SKM-1 treated with dmso at 0.1 percent for 144 hours (cell line): Measurements from ENCODE around the gene FCGR3A.

Source experiments
- DNase-seq: peaks from one replicate; lab custom pipeline; 2025; ENCODE audit not compliant: unreplicated experiment; lab: John Stamatoyannopoulos, UW

The FCGR3A gene

DNA sequence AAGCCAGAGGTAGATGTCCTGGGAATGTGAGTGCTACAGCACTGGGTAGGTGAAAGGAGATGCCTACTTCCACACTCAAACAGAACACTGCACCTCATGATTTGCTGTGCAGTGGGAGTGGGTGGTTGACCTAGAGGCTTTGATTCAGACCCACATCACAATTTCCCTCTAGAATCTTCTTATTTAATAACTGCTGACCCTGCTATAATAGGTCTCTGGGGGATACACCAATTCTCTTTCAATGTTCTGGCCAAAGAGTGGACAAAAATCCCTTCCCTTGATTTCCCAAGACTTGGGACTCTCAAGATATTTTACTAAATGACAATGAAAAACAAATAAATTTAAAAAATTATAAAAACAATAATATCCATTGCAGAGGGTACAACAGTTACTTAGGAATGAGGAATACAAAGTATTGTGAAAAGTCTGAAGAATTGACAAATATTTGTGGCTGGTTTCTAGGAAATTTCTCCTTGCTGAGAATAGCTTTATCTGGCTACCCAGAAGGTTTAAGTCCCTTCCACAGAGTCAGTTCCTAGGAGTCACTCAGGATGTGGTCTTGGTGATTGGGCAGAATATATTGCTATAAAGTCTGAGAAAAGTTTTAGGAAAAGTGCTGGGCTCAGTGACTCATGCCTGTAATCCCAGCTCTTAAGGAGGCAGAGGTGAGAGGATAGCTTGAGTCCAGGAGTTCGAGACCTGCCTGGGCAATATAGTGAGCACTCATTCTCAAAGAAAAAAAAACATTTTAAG, 46.8 kb downstream of the FCGR3A start:
- DNase-seq: no peak

- no peak for DNase-seq
Measured at GRCh38 chr1:161502181-161502580, 47.4 kb downstream of the FCGR3A start.

- no peak for DNase-seq
Measured at GRCh38 chr1:161501234-161501633, 48.4 kb downstream of the FCGR3A start.

- DNase-seq: peak; percentile 87
Measured at GRCh38 chr1:161499099-161500039, 50.2 kb downstream of the FCGR3A start.

DNA sequence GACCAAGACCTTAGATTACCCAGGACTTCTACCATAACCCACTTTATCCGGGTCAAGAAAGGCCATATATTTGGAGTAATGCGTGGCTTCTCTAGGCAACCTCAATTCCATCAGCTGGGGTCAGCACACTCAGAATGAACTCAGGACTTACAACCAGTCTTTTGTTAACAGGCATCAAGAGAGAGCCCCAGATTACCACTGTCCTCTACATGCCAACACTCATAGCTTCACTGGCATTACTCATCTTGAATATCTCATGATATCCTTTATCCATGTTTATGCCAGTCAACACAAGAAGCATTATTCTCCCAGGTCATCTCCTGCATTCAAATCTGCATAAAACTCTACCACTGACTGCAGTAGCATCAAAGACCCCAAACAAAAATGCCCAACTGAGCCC, 51.0 kb downstream of the FCGR3A start:
- no peak for DNase-seq

- DNase-seq: peak; percentile 72
Measured at GRCh38 chr1:161497961-161498360, 51.7 kb downstream of the FCGR3A start.

DNA sequence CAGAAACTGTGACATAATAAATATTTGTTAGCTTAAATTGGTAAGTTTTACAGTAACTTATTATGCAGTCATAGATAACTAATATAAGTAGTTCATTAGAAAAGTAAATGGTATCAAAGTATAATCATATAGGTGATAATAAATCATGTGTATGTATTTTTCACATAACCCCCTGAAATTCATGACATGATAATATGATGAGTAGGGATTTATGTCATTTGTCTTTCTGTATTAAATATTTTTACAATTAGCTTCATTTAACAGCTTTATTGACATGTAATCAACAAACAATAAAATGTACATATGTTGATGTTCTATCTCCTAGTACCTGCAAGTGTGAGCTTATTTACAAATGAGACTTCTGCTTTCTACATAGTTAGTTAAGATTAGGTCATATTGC, 54.1 kb downstream of the FCGR3A start:
- DNase-seq: peak; percentile 23

- no peak for DNase-seq
Measured at GRCh38 chr1:161494091-161494735, 55.4 kb downstream of the FCGR3A start.

- no peak for DNase-seq
Measured at GRCh38 chr1:161492827-161493226, 56.8 kb downstream of the FCGR3A start.
